CD4-positive, alpha-beta T cell treated with Interleukin-15 for 1 hour (primary cell): Measurements from ENCODE around the gene ITGBL1.
"Not testable (repeated sequence)": the region's sequence is repeated elsewhere in the genome, so short reads cannot be mapped to it uniquely, and the experiment has no call there.

Experiments used
- DNase-seq: peaks from one replicate; pipeline ENCODE4 v3.0.0-alpha.2; 2020

ITGBL1 gene

DNA sequence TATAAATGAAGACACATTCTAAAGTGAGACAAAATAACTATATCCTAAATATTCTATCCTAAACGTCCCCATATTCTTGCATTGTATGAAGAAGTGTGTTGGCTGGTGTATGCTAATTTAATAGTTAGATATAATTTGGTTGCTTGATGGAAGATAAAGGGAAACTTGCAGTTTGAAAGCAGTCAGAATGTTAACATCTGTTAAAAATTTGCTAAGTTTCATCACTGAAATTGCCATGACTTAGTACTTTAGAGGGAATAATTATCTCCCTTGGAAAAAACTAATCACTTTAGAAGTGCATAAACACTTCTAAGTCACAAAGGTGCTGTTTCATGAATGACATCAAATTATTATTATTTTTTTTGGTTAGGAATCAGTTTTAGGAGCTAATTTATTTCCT, 61.6 kb downstream of the ITGBL1 start:
- no peak for DNase-seq

DNA sequence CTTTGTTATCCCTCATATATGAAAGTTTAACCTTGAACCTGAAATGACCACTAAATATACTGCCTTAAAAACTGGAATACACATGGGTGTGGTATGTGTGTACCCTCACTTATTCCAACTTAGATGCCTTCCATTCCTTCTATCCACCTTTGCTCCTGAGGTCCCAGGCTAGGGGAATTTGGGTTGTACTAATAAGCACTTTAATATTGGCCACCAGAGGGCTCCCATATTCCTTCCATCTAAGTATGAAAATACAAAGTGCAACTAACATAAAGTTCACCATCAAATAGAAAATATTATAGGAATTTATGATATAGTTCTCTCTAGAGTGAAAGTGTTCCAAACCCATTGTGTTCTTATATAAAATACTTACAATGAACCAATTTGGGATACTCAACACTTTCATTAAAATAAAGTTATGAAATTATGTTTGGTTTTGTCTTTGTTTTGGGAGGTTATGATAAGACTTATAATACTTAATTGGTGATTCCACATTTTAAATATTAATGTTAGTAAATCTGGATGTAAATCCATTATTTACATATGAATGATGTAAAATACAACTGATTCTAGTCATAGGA, 62.3 kb downstream of the ITGBL1 start:
- DNase-seq = no peak

DNA sequence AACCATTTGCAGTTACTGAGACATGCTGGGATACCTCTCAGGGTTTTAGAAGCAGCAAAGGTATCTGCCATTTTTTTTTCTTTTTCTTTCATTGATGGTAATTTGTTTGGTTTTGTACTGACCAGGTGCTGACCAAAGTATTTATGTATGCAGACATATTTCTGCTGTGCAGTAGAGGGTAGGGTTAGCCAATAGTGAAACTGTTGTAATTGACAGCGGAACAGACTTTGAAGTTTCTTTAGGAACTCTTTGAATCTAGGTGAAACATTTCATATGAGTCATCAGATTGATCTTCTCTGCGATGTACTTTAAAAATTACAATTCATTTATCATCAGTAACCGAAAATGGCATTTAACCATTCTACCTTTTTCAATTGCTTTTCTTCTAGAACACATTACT, 63.0 kb downstream of the ITGBL1 start:
- no peak for DNase-seq

DNA sequence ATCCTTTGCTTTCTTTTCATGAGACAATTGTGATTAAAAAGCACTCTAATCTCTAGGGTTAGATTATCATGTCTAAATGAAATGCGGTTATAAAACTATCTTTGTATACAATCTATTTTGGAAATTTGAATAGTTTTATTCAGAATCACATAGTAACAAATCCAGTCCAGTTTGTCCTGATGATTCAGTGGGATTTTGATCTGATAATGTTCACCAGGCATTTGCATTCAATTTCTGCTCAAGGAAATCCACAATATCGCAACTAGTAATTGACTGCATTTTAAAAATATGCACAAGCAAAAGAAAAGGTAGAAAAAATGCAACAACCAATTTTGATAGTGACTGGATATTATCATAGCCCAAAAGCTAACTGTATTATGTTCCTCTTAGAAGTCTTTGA, 63.8 kb downstream of the ITGBL1 start:
- DNase-seq = no peak

DNA sequence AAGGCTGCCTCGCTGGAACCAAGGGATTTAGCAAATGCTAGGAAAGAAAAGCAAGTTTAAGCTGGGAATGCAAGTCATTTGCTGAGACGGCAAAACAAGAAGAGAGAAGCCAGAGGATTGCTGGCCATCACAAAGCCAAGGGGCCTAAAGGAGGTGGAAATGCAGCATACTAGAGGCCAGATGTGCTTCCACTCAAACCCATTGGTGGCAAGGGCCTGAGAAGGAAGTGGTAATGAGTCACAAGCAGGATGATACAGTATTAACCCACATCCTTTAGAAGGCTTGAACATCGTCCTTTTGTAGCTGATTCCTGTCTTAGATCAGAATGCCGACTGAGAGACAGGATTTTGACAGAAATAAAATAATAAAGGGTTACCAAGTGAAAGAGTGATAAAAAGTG, 68.2 kb downstream of the ITGBL1 start:
- no peak for DNase-seq

DNA sequence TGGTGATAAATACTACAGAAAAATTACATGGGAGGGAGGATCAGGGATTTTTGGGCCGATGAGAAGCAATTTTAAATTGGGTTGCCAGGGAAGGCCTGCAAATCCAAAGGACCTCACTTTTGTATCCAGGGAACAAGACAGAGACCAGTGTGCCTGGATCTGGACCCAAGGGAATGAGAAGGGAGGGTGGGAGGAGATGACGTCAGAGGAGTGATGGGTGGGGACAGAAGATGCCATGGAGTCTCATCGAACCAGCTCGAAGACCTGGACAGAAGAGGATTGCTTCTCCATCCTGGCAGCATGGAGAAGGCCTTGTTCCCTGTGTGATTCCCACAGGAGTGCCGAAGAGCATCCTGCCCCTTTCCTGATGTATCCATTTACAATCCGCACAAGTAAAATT, 68.9 kb downstream of the ITGBL1 start:
- no peak for DNase-seq

DNA sequence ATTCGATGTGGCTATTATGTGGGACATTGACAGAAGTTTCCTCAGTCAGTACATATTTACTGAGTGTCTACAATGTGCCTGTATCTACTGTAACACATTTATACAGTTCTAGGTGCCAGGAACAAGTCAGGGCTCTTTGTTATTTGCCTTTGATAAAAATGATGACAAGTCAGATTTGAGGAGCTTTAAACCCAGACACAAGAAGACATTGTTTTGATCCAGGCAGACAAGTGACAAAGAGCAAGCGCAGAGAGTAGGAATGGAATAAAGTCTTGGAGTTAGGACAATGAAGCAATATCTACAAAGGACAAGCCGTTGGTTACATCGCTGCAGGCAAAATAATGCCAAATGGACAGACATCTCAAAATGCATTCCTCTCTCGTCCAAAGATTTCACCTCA, 70.1 kb downstream of the ITGBL1 start:
- no peak for DNase-seq

DNA sequence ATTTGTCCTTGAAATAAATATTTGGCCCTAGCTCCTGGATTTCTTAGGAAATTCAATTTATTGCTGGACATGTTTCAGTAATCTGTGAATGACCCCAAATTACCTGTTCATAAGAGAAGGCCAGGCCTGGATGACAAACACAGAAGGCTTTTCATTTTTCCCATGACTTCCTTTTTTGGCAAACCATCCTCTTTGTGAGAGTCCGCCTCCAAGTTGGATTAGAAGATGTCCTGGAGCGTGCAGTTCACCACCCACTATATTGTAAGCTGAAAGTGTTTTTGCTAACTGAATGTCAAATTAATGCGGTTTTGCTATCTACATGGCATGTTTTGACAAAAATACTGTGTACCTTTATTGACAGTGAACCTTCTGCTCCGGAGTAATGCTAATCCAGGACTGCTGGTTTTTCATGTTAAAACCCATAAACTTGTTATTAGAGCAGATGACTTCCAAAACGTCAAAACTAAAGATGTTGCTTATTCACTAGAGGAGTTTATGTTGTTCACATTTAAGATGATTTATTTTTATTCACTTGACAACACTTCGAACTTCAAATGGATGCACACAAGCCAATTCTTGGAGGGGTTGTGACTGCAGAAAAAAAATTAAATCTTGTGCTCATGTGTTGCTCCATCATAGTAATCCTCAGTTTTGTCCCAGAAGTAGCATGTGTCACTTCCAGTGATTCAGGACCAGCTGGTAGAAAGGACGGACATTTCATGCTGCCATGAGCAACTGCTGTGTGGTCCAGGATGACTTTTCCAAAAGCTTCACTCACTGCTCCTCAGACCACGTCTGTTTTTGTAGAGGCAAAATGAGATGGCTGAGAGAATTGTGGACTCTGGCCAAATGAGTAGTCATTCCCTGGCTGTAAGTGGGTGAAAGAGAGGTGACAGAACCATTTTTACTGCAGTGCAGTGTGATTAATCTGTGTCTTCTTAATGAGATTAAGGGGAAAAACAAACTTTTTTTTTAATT, 71.0 kb downstream of the ITGBL1 start:
- no peak for DNase-seq

DNA sequence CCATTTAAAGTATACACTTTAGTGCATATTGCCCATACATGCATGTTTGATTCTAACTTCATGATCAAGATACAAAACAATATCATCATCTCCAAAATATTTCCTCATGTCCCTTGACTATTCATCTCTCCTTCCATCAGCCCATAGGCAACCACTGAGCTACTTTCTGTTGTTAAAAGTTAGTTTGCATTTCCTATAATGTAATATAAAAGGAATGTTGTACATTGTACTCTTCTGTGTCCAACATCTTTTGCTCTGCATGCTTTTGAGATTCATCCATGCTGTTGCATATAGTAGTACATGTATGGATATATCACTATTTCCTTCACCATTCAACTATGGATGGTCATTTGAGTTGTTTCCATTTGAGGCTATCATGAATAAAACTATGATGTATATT, 74.7 kb downstream of the ITGBL1 start:
- no peak for DNase-seq

DNA sequence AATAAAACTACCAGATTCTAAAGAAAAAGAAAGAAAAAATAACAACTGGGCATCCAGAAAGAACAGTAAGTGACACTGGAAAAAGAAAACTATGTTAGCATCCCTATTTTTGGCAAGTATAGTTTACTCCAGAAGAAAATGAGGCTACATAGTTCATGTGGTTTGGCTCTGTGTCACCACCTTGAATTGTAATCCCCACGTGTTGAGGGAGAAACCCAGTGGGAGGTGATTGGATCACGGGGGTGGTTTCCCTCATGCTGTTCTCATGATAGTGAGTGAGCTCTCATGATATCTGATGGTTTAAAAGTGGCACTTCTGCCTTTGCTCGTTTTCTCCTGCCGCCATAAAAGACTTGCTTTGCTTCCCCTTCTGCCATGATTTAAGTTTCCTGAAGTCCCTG, 76.9 kb downstream of the ITGBL1 start:
- DNase-seq = no peak

DNA sequence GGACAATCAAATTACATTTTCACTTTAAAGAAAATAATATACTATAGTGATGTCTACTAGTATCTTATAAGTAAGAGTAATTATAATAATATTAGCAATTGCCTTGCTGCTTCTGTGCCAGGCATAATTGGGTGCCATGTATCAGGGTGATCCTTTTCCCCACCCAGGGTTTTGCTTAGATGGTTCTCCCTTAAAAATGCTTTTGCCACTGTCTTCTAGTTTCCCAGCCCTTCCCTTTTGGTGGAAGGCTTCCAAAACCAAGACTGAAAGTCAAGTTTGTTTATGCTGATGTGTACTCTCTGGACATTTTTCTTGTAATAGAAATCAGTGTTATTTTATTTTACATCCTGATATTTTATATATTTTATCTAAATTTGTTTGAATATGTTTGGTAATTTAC, 77.8 kb downstream of the ITGBL1 start:
- no peak for DNase-seq

DNA sequence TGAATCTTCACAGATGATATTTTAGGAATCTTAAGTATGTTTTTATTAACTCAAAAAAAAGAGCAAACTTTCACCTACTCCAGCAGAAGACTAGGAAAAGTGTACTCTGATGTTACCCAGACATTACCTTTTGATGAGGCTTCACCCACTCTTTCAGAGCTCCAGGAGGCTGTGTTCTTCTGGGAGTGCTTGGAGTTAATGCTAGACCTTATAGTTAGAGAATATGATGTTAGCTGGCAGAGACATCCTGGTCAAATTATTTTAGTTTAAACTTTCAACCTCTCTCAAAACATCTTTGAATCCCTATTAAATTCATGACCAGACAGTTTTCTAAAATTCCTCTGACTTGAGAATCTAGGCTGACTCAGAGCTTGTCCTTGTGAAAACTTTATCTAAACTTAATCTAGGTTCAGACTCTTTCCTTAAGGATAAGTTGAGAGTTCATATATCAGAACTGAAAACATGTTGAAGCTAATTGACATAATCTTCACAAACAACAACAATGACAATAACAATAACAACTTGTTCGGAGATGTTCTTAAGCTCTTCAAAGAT, 82.8 kb downstream of the ITGBL1 start:
- DNase-seq = no peak

DNA sequence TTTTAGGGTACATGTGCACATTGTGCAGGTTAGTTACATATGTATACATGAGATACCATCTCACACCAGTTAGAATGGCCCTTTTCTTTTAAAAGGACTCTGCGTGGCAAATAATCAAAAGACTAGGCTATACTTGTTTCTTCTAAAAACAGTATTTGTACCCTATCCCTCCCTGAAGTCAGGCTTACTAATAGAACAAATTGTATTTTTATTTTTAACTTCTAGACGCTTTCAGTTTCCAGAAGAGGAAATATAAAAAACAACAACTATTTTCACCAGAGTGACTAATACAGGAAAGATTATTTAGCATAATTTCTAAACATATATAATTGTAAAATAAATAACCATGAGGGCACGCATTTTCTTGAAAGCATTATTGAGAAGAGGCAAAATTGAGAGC, 83.6 kb downstream of the ITGBL1 start:
- DNase-seq = no peak

DNA sequence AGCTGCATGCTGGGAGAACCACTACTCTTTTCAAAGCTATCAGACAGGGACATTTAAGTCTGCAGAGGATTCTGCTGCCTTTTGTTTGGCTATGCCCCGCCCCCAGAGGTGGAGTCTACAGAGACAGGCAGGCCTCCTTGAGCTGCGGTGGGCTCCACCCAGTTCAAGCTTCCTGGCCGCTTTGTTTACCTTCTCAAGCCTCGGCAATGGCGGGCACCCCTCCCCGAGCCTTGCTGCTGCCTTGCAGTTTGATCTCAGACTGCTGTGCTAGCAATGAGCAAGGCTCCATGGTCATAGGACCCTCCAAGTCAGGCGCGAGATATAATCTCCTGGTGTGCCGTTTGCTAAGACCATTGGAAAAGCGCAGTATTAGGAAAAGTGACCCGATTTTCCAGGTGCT, 92.1 kb downstream of the ITGBL1 start:
- not testable (repeated sequence) for DNase-seq

DNA sequence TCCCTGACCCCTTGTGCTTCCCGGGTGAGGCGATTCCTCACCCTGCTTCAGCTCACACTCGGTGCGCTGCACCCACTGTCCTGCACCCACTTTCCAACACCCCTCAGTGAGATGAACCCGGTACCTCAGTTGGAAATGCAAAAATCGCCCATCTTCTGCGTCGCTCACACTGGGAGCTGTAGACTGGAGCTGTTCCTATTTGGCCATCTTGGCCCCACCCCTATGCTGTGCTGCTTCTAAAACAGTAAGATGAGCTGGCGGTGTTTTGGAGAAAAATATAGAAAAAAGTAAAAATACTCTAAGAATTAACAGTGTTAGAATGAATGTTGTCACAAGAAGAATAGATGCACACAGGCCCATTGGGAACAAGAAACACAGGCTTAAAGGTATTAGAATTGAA, 92.5 kb downstream of the ITGBL1 start:
- DNase-seq = no peak

DNA sequence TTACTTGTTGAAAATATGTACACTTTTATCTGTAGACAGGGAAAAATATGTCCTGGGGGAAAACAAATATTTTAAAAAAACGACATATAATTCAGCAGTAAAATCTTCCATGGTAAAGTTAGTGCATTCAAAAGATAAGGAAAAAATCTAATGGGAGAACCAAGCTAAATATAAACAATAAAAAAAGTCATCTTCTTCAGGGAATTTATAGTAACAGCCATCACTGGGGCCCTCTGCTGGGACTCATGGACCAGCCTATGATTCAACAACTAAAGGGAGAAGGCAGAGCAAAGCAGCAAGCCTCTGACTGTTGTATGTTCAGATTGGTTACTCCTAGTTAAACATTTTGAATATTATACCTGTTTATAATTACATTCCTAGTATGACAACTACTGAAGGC, 93.0 kb downstream of the ITGBL1 start:
- no peak for DNase-seq

DNA sequence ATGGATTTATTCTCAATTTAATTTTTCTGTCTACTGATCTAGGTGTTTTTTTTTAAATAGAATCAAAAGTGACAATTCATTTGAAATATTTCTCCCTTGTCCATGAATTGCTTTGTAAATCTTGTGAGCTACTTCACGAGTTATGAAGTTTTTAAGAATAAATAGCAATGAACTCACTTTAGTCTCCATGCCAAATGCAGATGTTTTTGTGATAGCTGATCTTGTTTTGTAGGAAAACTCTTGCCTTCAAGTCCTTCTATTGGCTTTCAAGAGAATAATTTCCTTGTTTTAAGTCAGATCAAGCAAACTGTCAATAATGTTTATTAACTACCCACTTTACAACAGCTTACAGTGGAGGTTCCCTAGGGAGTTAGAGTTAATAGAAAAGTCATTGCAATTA, 99.8 kb downstream of the ITGBL1 start:
- no peak for DNase-seq

DNA sequence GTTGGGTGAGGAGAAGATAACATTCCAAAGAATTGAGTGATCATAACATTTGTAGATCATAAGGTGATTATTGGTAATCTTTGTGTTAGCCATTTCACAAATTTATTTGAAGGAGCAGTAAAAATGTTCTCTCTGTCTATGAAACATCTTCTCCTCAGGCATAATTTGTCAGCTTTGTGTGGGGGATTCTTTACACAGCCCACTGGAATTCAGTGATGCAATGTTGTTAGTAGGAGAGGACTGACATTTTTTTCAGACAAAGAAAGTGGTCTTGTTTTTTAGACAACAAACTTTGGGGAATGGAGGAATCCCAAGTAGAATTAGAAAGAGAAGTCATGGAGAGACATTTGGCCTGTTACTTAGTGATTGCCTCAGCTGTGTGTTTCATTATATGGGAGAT, 100.3 kb downstream of the ITGBL1 start:
- no peak for DNase-seq

DNA sequence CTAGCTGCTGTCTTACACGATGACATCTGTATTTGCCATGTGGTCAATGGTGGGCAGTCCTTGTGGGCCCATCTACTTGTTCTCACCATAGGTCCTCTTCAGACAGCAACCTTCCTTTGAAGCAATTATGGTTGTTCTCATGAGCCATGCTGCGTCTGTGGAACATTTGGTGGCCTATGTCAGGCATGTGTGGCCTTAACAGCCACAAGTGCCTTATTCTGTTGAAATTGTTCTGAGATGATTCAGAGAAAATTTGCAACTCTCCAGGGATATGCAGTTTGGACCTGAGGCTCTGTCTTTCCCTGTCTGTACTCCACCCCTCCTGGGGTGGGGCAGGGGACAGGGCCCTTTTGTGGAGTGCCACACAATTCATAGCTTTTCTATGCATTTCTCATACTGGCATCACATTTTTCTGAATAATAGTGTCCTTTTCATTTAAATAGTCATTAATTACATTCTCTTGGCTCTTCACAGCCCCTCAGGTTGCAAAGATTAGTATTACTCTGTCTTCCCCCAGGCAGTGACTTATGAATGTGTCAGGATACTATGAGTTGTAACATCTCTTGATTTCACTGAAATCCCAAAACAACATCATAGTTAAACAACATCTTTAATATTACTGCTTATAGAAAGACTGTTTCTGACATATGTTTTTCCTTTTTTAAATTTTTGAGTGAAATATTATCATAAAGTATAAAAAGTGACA, 102.1 kb downstream of the ITGBL1 start:
- DNase-seq = no peak

DNA sequence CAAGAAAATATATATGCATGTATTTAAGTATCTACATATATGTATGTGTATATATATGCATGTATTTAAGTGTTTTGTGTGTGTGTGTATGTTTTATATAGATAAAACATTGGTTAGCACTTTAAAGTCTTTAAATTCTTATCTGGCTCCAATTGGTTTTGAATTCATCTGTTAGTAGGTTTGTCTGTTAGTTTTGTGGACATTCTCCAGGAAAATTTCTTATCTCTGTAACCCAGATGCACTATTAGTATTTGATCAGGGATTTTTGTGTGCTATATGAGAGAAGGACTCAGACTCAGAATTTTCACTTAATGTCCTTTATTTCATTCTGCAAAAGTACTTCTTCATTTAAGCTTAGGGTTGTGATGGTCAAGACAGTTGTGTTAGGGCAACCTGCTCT, 103.1 kb downstream of the ITGBL1 start:
- DNase-seq = no peak

DNA sequence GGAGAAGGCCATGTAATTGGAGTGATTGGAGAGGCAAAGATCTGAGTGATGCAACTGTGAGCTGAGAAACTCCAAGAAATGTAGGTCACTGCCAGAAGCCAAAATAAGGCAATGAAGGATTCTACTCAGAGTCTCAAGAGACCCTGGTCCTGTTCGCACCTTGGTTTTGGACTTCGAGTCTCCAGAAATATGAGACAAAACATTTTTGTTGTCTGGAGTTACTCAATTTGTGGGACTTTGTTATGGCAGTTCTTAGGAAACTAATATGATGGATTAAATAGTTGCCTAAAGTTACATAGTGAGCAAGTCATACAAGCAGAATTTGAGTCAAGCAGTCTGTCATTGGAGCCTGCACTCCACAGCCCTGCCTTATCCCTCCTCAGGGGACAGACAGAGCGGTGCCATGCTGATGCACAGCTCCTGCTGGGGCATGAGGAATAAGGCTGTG, 104.2 kb downstream of the ITGBL1 start:
- DNase-seq = no peak

DNA sequence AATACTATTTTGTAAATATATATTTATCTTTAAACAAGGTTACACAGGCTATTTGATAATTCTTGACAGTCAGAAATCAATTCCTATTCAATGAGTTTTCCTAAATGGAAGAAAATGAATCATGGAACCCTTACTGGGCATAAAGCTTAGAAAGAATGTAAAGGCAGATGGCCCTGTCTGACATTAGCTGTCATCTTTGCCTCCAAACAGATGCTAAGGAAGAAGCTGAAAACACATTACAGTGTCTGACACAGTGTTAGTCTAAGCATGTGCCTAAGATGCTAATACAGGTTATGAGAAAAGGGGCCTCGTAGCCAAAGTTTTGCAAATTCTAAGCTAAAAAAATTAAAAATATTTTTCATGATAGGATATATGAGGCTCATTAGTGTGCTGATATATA, 112.8 kb downstream of the ITGBL1 start:
- no peak for DNase-seq

DNA sequence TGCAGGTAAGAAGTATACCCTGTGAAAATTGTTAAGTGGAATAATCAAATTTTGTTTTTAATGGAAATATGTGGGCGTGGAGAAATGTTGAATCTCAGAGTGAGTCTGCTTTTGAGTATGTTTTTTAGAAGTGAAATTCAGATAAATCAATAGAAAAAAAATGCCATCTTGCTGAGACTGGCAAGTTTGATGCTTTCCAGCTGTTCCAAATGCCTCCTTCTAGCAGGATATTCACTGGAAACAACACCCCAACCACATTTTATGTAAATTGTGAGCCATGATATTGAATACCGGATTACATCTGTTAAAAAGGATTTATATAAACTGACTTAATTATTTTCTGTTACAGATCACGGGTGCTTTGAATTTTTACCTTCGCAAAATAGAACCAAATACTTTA, 115.4 kb downstream of the ITGBL1 start:
- no peak for DNase-seq

DNA sequence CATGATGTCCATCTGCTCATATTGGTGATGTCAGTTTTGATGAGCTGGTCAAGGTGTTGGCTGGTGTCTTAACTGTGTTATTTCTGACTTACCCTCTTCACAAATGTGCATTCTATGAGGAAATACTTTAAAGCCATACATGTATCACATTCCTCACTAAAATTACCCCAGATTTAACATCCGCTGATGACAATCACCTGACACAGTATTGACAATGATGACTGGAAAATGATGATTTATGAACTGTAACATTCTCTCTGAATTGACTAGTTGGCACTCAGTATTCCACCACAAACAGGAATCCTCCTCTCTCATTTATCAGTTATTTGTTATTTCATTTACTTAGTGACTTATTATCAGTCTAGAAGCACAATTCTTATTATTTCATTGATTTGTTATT, 117.3 kb downstream of the ITGBL1 start:
- DNase-seq = no peak
